Mucosa of gallbladder (tissue), 1 donor: ENCODE results near the gene TOP3A. TPM values are rescaled to one million over a fixed set of nuclear protein-coding genes. Genes with fewer than 3 reads are reported as not detected.
"Not testable (repeated sequence)": the region's sequence is repeated elsewhere in the genome, so short reads cannot be mapped to it uniquely, and the experiment has no call there.

Source experiments
- DNase-seq: peaks from one replicate; pipeline ENCODE4 v3.0.0-alpha.2; 2020; ENCODE audit warnings: low spot score
- total RNA-seq: library from RNA; stranded (reverse); gene quantifications from one replicate; pipeline ENCODE4 v1.2.1, GENCODE V29; 2021
- donor health status: DM: no; HTN: no; CAD: no.

Gene TOP3A
- total RNA-seq, 1 donor from 2014 or later: 25.6 TPM

DNA sequence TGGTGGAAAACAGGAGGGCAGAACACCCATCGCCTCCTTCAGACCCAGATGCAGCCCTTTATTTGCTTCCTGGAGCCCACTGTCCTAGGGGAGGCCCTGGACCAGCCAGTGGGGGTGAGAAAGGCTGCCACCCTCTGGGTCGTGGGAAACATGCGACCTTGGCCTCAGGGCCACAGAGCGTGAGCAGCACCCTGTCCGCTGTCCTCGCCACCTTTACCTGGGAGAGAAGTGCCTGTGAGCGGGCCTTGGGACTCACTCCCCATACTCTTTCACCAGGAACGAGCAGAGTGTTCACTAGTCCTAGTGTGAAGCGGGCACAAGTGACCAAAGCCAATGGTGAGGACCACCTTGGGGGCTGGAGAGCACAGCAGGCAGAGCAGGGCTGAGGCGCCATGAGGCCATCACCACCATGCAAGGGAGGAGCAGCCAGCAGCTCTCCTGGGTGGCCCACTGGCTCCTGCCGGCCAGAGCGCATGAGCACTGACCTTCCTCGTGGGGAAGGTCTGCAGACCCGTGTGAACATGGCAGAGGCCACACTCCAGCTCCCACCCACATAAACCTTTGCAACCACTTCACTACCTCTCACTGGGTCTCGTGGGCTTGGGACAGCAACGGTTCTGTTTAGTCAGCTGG, 8.8 kb upstream of the TOP3A start:
- no peak for DNase-seq

DNA sequence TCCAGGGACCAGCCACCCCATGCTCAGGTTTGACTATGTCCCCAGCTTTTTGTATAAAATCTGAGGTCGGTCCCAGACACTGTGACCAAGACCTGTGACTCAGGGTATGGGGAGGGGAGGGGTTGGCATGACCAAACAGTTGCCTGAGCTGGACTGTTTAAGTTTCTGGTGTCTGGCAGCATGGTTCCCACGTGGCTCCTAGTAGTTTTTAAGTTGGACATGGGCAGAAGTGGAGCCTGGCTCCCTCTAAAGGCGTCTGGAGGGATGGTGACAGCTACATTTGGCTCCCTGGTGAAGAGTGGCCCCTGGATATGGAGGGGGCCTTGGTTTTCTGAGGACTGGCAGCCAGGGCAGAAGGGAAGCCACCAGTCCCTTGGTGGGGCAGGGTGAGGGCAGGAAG, 8.2 kb upstream of the TOP3A start:
- no peak for DNase-seq

DNA sequence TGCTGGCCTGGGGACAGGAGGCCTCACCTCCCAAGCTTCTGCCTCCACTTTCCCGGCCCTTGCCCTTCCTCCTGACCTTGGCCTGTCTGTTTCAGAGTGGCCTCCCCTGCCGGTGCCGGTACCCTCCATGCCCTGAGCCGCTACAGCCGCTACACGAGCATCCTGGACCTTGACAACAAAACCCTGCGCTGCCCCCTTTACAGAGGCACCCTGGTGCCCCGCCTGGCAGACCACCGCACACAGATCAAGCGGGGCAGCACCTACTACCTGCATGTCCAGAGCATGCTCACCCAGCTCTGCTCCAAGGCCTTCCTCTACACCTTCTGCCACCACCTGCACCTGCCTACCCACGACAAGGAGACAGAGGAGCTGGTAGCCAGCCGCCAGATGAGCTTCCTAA, 7.7 kb upstream of the TOP3A start:
- no peak for DNase-seq

DNA sequence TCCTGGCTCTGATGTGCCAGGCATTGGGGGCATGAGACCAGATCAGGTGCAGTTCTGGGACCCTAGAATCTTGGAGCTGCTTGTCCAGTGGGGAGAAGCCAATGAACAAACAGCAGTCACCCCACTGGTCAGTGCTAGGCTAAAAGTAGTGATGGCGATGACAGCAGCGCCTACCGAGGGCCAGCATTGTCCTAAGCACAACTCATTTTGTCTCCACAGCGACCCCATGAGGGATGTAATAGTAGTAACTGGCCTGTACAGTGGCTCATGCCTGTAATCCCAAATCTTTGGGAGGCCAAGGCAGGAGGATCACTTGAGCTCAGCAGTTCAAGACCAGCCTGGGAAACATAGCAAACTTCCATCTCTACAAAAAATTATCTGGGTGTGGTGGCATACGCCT, 6.5 kb upstream of the TOP3A start:
- no peak for DNase-seq

DNA sequence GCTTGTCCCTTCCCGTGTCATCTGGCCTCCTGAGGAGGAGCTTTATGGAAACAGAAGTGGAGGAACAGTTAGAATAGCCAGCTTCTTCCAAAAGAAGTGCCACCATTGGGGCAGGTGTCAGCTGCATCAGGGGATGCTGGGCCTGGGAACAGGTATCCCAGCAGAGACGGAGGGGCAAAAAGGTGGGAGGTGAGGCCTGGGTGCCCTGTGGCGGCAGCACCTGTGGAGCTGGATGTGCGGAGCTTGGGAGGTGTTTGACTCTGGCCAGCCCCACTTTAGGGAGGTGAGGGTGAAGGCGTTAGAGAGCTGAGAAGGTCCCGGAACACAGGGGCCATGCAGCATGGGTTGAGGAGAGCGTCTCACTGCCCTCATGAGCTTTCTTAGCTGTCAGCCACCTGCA, 5.5 kb upstream of the TOP3A start:
- no peak for DNase-seq

DNA sequence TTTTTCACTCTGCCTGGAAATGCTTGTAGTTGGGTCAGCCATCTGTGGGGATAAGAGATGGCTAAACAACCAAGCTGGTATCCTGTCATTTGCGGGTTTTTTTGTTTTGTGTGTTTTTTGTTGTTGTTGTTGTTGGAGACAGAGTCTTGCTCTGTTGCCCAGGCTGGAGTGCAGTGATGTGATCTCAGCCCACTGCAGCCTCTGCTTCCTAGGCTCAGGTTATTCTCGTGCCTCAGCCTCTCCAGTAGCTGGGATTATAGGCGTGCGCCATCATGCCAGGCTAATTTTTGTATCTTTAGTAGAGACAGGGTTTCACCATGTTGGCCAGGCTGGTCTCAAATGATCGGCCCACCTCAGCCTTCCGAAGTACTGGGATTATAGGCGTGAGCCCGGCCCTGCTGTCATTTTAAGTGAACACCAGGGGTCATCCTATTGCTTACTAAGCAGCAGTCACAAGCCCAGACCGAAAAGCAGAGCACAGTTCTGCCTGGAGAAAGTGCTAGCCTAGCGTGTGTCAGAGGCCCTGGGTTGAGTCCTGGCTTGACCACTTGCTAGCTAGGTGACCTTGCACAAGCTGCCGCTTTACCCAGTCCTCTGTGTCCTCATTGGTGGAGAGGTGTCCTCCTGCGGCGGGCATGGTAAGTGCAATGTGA, 4.9 kb upstream of the TOP3A start:
- no peak for DNase-seq

DNA sequence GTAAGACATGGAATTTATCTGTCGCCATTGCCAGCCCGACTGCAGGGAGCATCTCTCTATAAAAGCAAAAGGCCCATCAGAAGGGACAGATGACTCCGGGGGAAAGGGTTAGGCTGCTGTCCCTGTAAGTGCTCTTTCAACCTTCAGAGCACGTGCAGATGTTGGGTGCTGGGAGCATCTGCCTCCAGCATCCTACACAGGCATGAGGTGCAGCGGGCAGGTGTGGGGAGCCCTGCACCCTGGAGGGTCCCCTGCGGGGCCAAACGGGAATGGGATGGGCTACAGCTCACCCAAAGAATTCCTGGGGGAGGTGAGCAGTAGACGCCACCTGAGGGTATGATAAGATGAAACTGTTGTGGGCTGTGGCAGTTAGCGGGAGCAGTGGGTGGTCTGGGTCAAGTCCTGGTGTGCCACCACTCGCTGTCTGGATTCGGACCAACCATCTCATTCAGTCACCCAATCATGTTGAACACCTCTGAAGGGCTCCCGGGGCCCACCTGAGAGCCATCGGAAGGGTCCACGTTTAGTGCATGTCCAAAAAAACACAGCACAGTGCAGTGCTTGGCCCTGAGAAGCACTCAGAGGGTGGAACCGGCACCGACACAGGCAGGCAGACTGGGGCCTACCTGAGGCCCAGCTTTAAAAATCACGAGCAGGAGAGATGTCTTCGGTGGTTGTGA, 4.1 kb upstream of the TOP3A start:
- DNase-seq: no peak

DNA sequence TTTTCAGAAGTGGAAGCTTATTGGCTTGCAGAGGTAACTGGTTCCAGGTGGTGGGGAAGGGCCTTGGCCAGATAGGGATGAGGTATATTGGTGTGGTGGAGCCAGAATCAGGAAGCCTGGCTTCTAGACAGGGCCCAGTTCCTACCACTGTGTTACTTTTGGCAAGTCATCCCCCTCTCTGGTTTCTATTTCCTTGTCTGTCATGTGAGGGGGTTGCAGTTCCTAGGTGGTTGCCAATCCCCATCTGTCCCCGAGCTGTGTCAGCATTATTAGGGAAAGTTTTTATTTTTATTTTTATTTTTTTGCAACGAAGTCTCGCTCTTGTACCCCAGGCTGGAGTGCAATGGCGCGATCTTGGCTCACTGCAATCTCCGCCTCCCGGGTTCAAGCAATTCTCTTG, 3.3 kb upstream of the TOP3A start:
- no peak for DNase-seq

DNA sequence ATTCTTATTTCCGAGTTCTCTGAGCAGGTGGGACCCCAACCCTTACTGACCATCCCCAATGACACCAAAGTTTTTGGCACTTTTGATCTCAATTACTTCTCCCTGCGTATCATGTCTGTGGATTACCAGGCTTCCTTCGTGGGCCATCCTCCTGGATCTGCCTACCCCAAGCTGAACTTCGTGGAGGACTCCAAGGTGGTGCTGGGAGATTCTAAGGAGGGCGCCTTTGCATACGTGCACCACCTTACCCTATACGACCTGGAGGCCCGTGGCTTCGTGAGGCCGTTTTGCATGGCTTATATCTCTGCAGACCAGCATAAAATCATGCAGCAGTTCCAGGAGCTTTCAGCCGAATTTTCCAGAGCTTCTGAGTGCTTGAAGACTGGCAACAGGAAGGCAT, 1.2 kb upstream of the TOP3A start:
- no peak for DNase-seq

DNA sequence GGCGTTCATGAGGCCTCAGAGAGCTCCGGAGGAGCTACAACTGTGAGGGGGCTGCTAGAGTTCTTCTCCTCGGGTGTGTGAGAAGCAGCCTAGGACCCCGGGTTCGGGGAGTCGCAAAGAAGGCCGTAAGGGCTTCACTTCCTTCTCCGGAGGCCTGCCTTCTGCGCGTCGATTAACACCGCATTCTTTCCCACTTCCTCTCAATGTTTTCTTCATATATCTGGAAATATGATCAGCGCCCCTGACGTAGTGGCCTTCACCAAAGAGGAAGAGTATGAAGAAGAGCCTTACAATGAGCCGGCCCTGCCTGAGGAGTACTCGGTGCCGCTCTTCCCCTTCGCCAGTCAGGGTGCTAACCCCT, 748 bp upstream of the TOP3A start:
- DNase-seq: peak; percentile 14

DNA sequence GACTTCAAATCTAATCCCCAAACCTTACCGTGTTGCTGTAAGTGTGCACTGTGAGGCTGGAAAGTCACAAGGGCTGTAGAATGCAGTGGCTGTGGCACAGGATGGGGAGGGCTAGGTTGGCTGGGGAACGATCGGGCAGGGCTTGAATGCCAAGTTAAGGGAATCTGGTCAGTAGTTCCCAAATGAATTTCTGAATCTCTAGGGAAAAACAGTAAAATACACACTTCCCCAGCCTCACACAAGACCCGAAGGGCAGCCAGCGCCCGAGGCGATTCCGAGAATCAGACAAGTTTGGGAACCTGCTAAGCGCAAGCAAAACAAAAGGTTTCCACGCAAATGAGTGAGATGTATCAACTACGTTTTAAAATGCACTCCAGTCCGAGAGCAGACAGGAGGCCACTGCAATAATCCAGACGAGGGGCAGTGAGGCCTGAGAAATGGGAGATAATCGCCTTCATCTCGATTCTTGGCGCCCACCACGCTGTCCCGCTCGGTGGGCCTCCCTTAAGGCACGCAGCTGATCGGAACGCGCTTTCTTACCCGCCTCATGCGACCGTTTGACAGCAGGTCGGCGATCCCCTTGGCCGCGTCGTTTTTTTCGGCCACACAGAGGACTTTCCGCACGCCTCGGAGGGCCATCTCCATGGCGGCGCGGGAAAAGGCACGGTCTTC, 599 bp downstream of the TOP3A start:
- DNase-seq: no peak

DNA sequence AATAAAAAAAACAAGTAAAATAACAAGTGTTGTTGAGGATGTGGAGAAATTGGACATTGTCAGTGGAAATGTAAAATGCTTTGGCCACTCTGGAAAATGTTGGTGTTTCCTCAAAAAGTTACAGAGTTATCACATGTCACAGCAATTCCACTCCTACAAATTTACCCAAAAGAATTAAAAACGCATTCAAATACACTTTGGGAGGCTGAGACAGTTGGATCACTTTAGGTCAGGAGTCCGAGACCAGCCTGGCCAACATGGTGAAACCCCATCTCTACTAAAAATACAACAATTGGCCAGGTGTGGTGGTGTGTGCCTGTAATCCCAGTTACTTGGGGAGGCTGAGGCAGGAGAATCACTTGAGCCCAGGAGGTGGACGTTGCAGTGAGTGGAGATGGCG, 5.6 kb downstream of the TOP3A start:
- no peak for DNase-seq

DNA sequence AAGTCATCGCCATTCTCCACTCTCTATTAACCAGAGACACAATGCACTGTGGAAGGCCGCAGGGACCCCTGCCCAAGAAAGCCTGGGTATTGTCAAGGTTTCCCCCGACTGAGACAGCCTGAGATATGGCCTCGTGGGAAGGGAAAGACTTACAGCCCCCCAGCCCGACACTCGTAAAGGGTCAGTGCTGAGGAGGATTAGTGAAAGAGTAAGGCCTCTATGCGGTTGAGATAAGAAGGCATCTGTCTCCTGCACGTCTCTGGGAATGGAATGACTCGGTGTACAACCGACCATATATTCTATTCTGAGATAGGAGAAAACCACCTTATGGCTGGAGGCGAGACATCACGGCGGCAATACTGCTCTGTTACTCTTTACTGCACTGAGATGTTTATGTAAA, 11.6 kb downstream of the TOP3A start:
- not testable (repeated sequence) for DNase-seq

DNA sequence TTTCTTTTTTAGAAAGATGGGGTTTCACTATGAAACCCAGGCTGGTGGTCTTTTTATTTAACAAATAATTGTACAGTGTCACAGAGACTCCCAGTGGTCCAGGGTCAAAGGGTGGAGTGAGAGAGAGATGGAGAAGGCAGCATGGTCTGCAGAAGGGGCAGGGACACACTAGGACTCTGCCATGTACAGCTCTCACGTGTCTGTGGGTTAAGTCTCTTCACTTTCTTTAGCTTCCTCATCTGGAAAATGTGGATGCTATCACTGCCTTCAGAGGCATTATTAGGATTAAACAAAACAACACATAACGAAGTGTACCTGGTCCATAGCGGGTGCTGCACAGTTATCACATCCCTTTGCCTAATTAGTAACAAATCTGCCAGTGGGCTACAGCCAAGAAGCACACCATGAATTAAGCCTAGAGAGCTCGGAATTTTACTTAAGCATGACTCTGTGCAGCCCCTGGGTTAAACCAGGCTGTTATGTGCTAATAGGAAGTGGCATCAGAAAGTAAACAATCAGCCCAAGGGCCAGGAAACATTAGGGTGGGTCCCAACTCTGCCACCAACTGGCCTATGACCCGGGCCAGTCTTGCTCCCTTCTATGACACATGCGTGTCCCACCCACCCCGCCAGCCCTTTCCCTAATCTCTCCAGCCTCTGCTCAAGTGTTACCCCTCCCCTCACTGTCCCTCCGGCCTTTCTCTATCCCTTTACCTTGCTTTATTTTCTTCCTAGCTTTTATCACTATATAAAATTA, 13.9 kb downstream of the TOP3A start:
- no peak for DNase-seq

DNA sequence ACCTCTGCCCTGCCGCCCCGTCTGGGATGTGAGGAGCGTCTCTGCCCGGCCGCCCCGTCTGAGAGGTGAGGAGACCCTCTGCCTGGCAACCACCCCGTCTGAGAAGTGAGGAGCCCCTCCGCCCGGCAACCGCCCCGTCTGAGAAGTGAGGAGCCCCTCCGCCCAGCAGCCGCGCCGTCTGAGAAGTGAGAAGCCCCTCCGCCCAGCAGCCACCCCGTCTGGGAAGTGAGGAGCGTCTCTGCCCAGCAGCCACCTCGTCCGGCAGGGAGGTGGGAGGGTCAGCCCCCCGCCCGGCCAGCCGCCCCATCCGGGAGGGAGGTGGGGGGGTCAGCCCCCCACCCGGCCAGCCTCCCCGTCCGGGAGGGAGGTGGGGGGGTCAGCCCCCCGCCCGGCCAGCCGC, 16.7 kb downstream of the TOP3A start:
- not testable (repeated sequence) for DNase-seq

DNA sequence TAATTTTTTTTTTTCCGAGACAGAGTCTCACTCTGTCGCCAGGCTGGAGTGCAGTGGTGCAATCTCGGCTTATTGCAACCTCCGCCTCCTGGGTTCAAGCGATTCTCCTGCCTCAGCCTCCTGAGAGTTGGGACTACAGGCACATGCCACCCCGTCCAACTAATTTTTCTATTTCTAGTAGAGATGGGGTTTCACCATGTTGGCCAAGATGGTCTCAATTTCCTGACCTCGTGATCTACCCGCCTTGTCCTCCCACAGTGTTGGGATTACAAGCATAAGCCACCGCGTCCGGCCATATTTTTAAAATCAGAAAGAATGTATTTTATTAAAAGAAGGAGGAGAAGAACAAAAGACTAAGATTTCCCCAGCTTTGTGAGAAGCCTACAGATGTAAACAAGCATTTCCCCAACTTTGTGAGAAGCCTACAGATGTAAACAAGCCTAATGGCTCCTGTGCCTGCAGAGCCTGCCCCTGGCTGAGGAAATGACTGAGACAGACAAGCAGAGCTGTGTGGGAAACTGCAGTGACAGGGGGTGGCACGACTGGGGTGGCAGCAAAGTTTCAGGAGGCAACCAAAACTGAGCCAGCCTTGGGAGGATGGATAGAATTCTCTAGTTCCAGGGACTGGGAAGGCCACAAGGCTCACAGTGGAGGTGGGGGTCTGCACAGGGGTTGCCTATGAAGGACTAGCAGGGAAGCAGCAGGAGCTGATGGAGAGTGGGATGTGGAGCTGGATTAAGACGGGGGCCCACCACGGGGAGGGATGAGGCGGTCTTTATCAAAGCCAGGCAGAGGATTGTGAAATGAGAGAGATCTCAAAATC, 22.9 kb downstream of the TOP3A start:
- no peak for DNase-seq

DNA sequence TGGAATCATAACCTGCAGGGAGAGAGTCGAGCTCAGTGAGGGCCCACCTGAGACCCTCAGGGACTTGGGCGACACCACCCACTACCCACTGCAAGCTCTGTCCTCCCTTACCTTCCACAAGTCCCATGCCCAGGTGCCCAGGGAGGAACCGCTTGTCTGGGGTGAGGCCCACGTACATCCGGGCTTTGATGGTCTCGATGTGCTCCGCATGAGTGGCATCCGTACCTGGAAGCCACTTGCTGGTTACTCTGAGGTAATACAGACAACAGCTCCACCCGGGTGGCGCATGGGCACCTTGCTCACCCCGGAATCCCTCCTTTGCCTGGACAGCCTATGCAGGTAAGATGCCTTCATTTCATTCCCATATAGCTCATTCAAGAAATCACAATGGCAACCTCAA, 29.5 kb downstream of the TOP3A start:
- no peak for DNase-seq

DNA sequence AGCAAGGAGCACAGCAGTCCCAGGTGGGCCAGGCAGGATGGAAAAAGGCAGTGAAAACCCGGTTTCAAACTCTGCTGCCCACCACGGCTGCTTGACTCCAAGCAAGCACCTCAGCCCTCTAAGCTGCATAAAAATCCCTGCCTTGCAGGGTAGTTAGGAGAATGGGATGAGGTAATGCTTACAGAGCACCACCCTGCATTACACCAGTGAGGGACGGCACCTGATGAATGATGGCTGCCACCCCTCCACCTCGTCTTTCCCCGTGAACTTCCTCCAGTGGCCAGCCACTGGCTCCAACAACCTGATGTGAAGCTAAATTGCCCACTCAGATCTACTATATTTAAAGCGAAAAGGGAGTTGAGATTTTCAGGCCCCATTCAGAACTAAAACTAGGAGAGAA, 33.0 kb downstream of the TOP3A start:
- DNase-seq: no peak

DNA sequence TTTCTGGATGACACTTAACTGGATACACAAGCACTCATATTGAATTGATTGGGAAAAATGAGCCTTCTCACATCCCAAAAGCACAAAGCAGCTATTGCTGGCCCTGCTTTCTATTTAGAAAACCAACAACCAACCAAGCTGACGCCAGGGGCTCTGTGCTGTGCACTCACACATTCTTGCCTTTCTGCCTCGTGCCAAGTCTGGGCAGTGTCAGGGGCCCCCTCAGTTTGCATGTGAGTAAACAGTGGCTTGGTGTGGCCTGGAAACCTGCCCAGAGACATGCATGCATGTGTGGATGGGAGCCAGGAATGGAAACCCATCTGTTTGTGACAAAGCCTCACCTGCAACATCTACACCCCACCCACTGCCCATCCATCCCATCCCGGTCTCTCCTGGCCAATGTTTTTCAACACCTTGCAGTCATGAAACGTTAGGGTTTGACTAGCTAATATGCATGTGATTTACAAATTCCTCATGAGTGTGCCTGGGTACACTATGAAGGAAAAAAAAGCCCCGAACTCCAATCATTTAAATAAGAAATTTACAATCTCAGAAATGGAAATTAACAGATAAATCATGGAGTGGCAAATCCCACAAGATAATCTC, 33.9 kb downstream of the TOP3A start:
- DNase-seq: no peak

DNA sequence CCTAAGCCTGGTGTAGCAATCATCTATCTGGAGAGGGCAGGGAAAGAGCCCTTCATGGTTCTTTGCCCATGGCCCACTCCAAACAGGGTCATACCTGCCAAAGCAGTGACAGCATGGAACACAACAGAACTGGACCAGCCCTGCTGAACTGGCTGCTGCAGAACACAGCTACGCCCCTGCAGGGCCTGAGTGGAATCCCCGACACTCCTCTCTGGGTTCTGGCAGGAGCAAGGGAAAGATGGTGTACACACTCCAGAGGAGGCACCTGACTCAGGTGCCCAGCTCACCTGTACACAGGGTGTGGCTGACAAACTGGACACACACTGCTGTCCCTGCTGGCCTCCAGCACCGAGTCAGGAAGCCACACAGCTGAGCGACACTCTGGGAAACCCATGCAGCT, 34.5 kb downstream of the TOP3A start:
- DNase-seq: no peak

DNA sequence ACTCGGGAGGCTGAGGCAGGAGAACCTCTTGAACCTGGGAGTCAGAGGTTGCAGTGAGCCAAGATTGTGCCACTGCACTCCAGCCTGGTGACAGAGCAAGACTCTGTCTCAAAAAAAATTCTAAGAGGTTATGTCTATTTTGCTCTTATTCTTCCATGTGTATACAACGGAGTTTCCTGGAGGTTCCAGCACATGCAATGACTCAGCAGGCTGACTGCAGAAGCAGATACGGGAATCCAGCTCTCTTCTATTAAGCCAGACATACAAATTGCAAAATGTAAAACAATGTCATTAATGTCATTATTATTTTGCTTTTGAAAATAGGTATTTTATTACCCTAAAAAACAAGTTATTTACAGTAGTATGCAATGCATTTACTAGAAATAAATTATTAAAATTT, 35.9 kb downstream of the TOP3A start:
- DNase-seq: no peak
